Fibroblast of pulmonary artery (primary cell): Measurements from ENCODE around the gene KCNN1.
"Not testable (repeated sequence)": the region's sequence is repeated elsewhere in the genome, so short reads cannot be mapped to it uniquely, and the experiment has no call there.

Source experiments
- DNase-seq: peaks from one replicate; pipeline ENCODE4 v3.0.0-alpha.2; 2010; ENCODE audit warnings: low read depth
- H3K4me3 ChIP-seq: replicated peaks from 2 replicates; pipeline ENCODE4 v1.5.1; 2011; ENCODE audit warnings: low read depth, mild to moderate bottlenecking, control low read depth, low read length, moderate library complexity
- CTCF ChIP-seq: IDR thresholded peaks from 2 replicates; pipeline ENCODE4 v1.5.1; 2011; ENCODE audit warnings: mild to moderate bottlenecking, control low read depth, low read length, inconsistent platforms; ENCODE audit errors: missing control alignments

Gene KCNN1

GRCh38 chr19:17966550-17967256 is at the start of gene KCNN1:
Gene KCNN1 (plus strand): TSS chr19:17967107. CDS start chr19:17973889, 6,782 bp downstream.
- peak within 1 kb of the TSS; percentile 19 for H3K4me3 ChIP-seq
- DNase-seq: no peak

GRCh38 chr19:17918151-17918550 is 48.8 kb upstream of the KCNN1 start:
- H3K4me3 ChIP-seq, DNase-seq: not testable (repeated sequence)

More at GRCh38 chr19:17966550-17967256, at the start of gene KCNN1:
- TF ChIP-seq CTCF: no peak

GRCh38 chr19:17919122-17919521 is 47.8 kb upstream of the KCNN1 start:
- DNase-seq, H3K4me3 ChIP-seq: not testable (repeated sequence)

GRCh38 chr19:17920527-17920926 is 46.4 kb upstream of the KCNN1 start:
- no peak overlapping the region for H3K4me3 ChIP-seq
- no peak for TF ChIP-seq CTCF
- no peak for DNase-seq

GRCh38 chr19:17922138-17922537 is 44.8 kb upstream of the KCNN1 start:
- no peak for DNase-seq
- no peak for TF ChIP-seq CTCF
- H3K4me3 ChIP-seq: no peak overlapping the region

- no peak for DNase-seq
- TF ChIP-seq CTCF: no peak
- no peak overlapping the region for H3K4me3 ChIP-seq
Observed at GRCh38 chr19:17926044-17926443, 40.9 kb upstream of the KCNN1 start.

GRCh38 chr19:17929056-17929455 is 37.9 kb upstream of the KCNN1 start:
- TF ChIP-seq CTCF: no peak
- no peak overlapping the region for H3K4me3 ChIP-seq
- no peak for DNase-seq

GRCh38 chr19:17931532-17932191 is 35.2 kb upstream of the KCNN1 start:
- DNase-seq: peak; percentile 23
- H3K4me3 ChIP-seq: peak overlapping the region; percentile 91
- TF ChIP-seq CTCF: no peak
